Measurements from ENCODE around the gene PGLYRP4. TPM values are rescaled to one million over a fixed set of nuclear protein-coding genes. Genes with fewer than 3 reads are reported as not detected.

The PGLYRP4 gene
- total and polyA plus RNA-seq, 2 donors, result 1.3 to 6.1 TPM

DNA sequence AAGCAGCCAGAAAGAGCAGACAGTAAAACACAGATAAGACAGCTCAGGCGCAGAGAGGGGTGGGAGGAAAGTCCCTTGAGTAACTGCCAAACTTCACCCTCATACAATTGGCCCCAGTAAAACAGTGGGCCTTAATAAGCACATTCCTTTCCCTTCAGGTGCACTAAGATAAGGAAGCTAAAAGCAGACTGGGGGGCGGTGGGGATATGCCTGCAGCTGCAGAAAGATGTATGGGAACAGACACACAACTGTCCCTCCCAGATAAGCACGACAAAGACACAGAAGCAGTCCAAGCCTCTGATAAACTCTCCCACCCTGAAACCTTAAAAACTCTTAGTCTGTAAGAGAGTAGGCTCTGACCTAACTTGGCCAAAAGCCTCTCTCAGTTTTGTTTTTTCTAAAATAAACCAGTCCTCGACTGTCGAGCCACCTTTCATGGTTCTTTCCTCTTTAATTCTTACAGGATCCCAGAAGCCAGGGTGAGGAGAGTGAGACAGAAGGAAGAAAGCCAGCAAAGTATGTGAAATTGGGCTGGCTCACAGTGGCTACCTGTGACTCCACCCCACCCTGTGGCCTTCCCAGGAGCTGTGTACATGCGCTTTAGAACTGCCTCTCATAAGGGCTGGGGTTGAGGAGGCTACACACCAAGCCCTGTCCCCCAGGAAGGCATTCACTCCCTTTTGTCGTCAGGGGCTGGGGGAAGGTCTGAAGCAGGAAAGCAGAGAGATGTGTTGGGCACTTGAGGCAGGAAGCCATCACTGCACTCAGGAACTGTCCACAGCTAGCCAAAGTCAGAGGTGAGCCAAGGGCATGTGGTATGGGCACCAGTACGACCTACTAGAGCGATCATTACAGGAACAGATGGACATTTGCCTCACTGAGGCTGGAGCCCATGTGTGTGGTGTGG lies 4.6 kb downstream of the PGLYRP4 start:
- Histone ChIP-seq H3K27me3 (ENCODE audit: control insufficient read depth in 2 of 2, insufficient read depth in 1 of 2, low read length in 1 of 2) (no peaks in the 10 kb centered on the region), H3K4me1 (ENCODE audit: control insufficient read depth in 2 of 2, insufficient read depth in 2 of 2, low read length in 2 of 2) (peaks cover 7 to 42% of the 10 kb centered on the region in 2 donors), H3K36me3 (ENCODE audit: control insufficient read depth in 2 of 2, insufficient read depth in 2 of 2, low read length in 1 of 2) (no peaks in the 10 kb centered on the region), H3K27ac (ENCODE audit: low read depth in 1 of 2, low read length in 1 of 2) (peak overlapping the region in 1 of 2 donors; percentile 65), H3K9me3 (ENCODE audit: control insufficient read depth in 2 of 2, insufficient read depth in 1 of 2, low read length in 1 of 2) (no peaks in the 10 kb centered on the region), H3K4me3 (ENCODE audit: low read length in 2 of 2) (no peak overlapping the region)
- peak in 1 of 9 donors; percentile 35 for DNase-seq (ENCODE audit: low read depth in 6 of 9, low spot score in 9 of 9)
- 42% methylated on average over 9 of the region's 9 CpGs for WGBS

DNA sequence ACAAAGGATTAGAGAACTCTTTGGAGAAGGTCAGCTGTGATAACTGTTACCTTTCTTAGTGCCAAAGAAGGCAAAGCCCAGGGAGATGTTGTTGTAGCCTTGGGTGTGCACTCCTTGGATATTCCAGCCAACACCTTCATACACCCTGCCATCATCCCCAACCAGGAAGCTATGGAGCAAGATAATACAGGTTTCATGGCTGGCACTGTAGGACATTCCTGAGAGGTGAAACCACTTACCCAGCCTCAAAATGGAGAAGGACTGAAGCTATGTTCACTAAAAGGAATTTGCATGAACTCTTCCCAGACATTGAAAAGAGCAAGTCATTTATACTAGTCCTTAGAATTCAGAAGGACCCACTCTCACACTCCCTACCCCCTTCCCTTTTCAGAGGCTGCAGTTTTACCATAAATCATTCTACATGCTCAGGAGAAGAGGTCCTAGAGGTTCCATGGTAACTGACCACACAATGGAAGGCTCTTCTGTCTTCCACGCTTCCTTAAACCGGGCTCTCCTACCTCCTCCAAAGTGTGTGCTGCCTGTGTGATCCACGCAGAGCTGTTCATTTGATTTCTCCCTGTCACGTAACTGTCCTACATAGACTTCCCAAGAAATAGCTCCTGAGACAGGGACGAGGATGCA lies 5.5 kb downstream of the PGLYRP4 start:
- DNase-seq (ENCODE audit: low read depth in 6 of 9, low spot score in 9 of 9), result no peak
- H3K27ac ChIP-seq (ENCODE audit: low read depth in 1 of 2, low read length in 1 of 2), result peak overlapping the region in 1 of 2 donors; percentile 64
- H3K9me3 ChIP-seq (ENCODE audit: control insufficient read depth in 2 of 2, insufficient read depth in 1 of 2, low read length in 1 of 2), result no peaks in the 10 kb centered on the region
- no peak overlapping the region for H3K4me3 ChIP-seq (ENCODE audit: low read length in 2 of 2)
- 46% methylated on average over 5 of the region's 5 CpGs for WGBS
- H3K27me3 ChIP-seq (ENCODE audit: control insufficient read depth in 2 of 2, insufficient read depth in 1 of 2, low read length in 1 of 2), result no peaks in the 10 kb centered on the region
- H3K36me3 ChIP-seq (ENCODE audit: control insufficient read depth in 2 of 2, insufficient read depth in 2 of 2, low read length in 1 of 2), result no peaks in the 10 kb centered on the region
- peaks cover 7 to 42% of the 10 kb centered on the region in 2 donors for H3K4me1 ChIP-seq (ENCODE audit: control insufficient read depth in 2 of 2, insufficient read depth in 2 of 2, low read length in 2 of 2)

DNA sequence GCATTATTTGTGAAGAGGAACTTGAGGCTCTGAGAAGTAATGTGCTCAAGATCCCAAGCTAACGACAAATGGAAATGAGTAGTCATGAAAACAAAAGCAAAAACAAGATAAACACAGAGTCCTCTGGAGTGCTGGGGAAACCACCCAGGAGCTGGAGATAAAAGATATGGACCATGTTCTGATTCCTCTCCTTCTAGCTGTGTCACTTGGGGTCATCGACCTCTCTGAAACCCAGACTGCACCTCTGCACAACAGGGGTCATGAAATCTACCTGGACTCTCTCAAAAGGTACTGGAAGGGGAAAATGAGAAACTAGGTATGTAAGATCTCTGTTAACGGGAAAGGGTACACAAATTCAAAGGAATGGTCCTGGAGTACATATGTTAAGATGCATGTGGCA lies 6.5 kb downstream of the PGLYRP4 start:
- H3K27ac ChIP-seq (ENCODE audit: low read depth in 1 of 2, low read length in 1 of 2), result no peak overlapping the region
- H3K27me3 ChIP-seq (ENCODE audit: control insufficient read depth in 2 of 2, insufficient read depth in 1 of 2, low read length in 1 of 2), result no peaks in the 10 kb centered on the region
- no peak overlapping the region for H3K4me3 ChIP-seq (ENCODE audit: low read length in 2 of 2)
- no peaks in the 10 kb centered on the region for H3K9me3 ChIP-seq (ENCODE audit: control insufficient read depth in 2 of 2, insufficient read depth in 1 of 2, low read length in 1 of 2)
- 96% methylated on average over 3 of the region's 3 CpGs for WGBS
- H3K4me1 ChIP-seq (ENCODE audit: control insufficient read depth in 2 of 2, insufficient read depth in 2 of 2, low read length in 2 of 2), result peaks cover 7 to 42% of the 10 kb centered on the region in 2 donors
- no peak for DNase-seq (ENCODE audit: low read depth in 6 of 9, low spot score in 9 of 9)
- no peaks in the 10 kb centered on the region for H3K36me3 ChIP-seq (ENCODE audit: control insufficient read depth in 2 of 2, insufficient read depth in 2 of 2, low read length in 1 of 2)

DNA sequence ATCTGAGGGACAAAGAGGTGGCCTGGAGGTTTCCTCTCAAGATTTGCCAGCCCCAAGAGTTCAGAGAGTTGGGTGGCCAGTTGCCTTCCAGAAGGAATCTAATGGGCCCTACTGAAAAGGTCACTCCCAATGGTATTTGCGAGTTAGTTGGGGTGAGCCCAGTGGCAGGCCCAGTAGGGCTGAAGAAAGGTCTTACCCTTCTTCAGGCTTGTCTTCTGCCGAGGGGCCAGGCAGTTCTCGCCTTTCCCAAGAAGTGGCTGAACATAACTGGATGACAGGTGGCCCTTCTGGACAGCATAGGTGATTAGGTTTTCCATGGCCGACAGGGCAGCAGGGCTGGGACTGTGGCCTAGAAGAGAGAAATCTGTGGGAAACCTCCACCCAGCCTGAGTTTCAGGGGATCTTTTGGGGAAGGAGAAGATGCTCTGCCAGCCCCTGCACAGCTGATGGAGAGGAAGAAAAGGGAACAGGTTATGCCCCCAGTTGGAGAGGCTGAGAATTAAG lies 7.2 kb downstream of the PGLYRP4 start:
- over 99% methylated on average over 4 of the region's 4 CpGs for WGBS
- peaks cover 6 to 40% of the 10 kb centered on the region in 2 donors for H3K4me1 ChIP-seq (ENCODE audit: control insufficient read depth in 2 of 2, insufficient read depth in 2 of 2, low read length in 2 of 2)
- H3K9me3 ChIP-seq (ENCODE audit: control insufficient read depth in 2 of 2, insufficient read depth in 1 of 2, low read length in 1 of 2), result no peaks in the 10 kb centered on the region
- DNase-seq (ENCODE audit: low read depth in 6 of 9, low spot score in 9 of 9), result no peak
- H3K36me3 ChIP-seq (ENCODE audit: control insufficient read depth in 2 of 2, insufficient read depth in 2 of 2, low read length in 1 of 2), result no peaks in the 10 kb centered on the region
- no peak overlapping the region for H3K27ac ChIP-seq (ENCODE audit: low read depth in 1 of 2, low read length in 1 of 2)
- H3K27me3 ChIP-seq (ENCODE audit: control insufficient read depth in 2 of 2, insufficient read depth in 1 of 2, low read length in 1 of 2), result no peaks in the 10 kb centered on the region
- no peak overlapping the region for H3K4me3 ChIP-seq (ENCODE audit: low read length in 2 of 2)

DNA sequence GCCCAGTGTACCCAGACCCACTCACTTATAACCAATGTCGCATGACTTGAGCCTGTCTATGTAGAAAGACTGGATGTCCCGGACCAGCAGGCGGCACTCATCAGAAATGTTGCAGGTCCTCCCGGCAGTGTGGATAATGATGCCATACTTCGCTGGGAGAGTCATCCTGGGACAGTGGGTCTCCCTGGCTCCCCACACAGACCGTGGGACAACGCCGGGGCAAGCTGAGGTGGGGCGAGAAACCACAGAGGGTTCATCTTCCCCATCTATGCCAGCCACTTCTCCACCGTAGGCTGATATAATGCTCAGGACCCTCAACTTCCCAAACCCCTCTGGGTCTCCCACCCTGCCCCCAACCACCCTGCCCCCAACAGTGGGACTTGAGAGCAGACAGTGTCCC lies 8.3 kb downstream of the PGLYRP4 start:
- H3K27ac ChIP-seq (ENCODE audit: low read depth in 1 of 2, low read length in 1 of 2), result no peak overlapping the region
- peaks cover 3 to 29% of the 10 kb centered on the region in 2 donors for H3K4me1 ChIP-seq (ENCODE audit: control insufficient read depth in 2 of 2, insufficient read depth in 2 of 2, low read length in 2 of 2)
- no peak for DNase-seq (ENCODE audit: low read depth in 6 of 9, low spot score in 9 of 9)
- H3K4me3 ChIP-seq (ENCODE audit: low read length in 2 of 2), result no peak overlapping the region
- no peaks in the 10 kb centered on the region for H3K27me3 ChIP-seq (ENCODE audit: control insufficient read depth in 2 of 2, insufficient read depth in 1 of 2, low read length in 1 of 2)
- WGBS, result 82% methylated on average over 10 of the region's 10 CpGs
- no peaks in the 10 kb centered on the region for H3K9me3 ChIP-seq (ENCODE audit: control insufficient read depth in 2 of 2, insufficient read depth in 1 of 2, low read length in 1 of 2)
- H3K36me3 ChIP-seq (ENCODE audit: control insufficient read depth in 2 of 2, insufficient read depth in 2 of 2, low read length in 1 of 2), result no peaks in the 10 kb centered on the region

DNA sequence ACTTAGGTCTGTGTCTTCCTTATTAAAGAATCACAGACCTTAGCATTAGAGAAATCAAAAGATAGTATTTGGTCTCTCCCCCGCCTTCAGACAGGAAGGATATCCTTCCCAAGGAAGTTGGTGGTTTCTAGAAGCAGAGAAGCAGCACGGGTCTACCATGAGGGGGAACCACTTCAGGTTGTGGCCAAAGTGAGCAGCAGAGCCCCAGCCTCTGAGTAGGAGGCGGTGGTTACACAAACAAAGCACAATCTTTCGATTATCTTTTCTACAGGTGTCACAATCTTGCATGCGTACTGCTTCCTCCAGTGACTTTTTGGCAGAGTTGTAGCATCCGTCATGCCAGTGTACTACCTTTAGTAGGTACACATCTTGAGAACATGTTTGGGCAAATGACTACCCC lies 8.8 kb downstream of the PGLYRP4 start:
- Histone ChIP-seq H3K9me3 (ENCODE audit: control insufficient read depth in 2 of 2, insufficient read depth in 1 of 2, low read length in 1 of 2) (no peaks in the 10 kb centered on the region), H3K4me1 (ENCODE audit: control insufficient read depth in 2 of 2, insufficient read depth in 2 of 2, low read length in 2 of 2) (peaks cover 3 to 24% of the 10 kb centered on the region in 2 donors), H3K27me3 (ENCODE audit: control insufficient read depth in 2 of 2, insufficient read depth in 1 of 2, low read length in 1 of 2) (no peaks in the 10 kb centered on the region), H3K36me3 (ENCODE audit: control insufficient read depth in 2 of 2, insufficient read depth in 2 of 2, low read length in 1 of 2) (no peaks in the 10 kb centered on the region), H3K4me3 (ENCODE audit: low read length in 2 of 2) (no peak overlapping the region), H3K27ac (ENCODE audit: low read depth in 1 of 2, low read length in 1 of 2) (no peak overlapping the region)
- 5% methylated on average over 6 of the region's 6 CpGs for WGBS
- peak in 2 of 9 donors; percentile 35 to 62 for DNase-seq (ENCODE audit: low read depth in 6 of 9, low spot score in 9 of 9)

DNA sequence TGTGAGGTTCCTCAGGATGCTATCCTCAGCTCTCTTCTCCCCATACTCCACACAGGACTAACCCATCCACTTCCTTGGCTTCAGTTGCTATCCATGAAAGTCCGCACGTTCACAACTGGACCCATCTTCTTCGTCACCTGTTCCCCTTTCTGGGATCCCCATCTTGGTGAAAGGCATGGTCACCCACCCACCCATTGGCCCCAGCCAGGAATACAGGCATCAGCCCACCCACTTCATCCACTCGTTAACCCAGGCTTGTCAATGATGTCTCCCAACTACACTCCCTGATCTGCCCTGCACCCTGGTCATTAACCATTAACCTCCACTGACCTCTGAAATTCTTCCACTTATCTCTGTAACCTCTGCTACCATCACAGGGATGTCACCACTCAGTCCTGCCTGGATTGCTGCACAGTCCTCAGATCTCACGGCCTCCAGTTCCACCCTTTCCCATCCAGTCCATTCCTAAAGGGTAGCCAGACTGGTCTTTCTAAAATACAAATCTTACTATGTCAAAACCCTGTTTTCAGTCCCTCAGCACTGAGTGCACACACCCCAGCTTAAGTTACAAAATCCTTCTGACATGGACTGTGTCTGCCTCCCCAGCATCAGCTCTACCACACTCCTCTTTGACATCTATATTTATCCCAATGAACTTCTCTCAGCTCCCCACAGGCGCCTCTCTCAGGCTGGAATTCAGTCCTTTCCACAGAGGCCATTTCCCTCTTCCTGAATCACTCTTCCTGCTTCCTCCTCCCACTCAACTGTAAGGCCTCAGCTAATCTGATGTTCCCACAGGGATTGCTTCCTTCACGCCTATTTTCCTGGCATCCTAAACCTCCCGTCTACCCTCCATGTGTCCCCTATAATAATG lies 10.4 kb downstream of the PGLYRP4 start:
- WGBS, result 97% methylated on average over 8 of the region's 8 CpGs
- H3K36me3 ChIP-seq (ENCODE audit: control insufficient read depth in 2 of 2, insufficient read depth in 2 of 2, low read length in 1 of 2), result no peaks in the 10 kb centered on the region
- H3K4me3 ChIP-seq (ENCODE audit: low read length in 2 of 2), result no peak overlapping the region
- no peaks in the 10 kb centered on the region for H3K27me3 ChIP-seq (ENCODE audit: control insufficient read depth in 2 of 2, insufficient read depth in 1 of 2, low read length in 1 of 2)
- no peak for DNase-seq (ENCODE audit: low read depth in 6 of 9, low spot score in 9 of 9)
- no peaks in the 10 kb centered on the region for H3K9me3 ChIP-seq (ENCODE audit: control insufficient read depth in 2 of 2, insufficient read depth in 1 of 2, low read length in 1 of 2)
- peaks cover 3 to 8% of the 10 kb centered on the region in 2 donors for H3K4me1 ChIP-seq (ENCODE audit: control insufficient read depth in 2 of 2, insufficient read depth in 2 of 2, low read length in 2 of 2)
- H3K27ac ChIP-seq (ENCODE audit: low read depth in 1 of 2, low read length in 1 of 2), result no peak overlapping the region

DNA sequence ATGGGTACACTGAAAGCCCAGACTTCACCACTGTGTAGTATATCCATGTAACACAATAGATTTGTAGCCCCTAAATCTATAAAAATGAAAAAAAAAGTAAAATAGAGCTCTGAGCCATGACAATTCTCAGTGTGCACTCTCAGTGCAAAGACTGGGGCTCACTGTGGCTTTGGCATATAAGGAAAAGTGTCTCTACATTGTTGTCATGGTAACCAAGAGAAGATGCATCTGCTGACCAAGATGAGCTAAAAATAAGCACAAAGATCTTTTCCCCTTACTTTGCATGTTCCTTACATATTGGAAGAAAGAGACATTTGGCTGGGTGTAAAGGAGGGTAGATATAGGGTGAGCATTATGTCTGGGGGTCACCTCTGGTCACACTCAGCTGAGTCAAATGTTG lies 12.0 kb downstream of the PGLYRP4 start:
- H3K4me3 ChIP-seq (ENCODE audit: low read length in 2 of 2), result no peak overlapping the region
- H3K27ac ChIP-seq (ENCODE audit: low read depth in 1 of 2, low read length in 1 of 2), result no peak overlapping the region
- no peaks in the 10 kb centered on the region for H3K36me3 ChIP-seq (ENCODE audit: control insufficient read depth in 2 of 2, insufficient read depth in 2 of 2, low read length in 1 of 2)
- no peaks in the 10 kb centered on the region for H3K27me3 ChIP-seq (ENCODE audit: control insufficient read depth in 2 of 2, insufficient read depth in 1 of 2, low read length in 1 of 2)
- peaks cover 3 to 5% of the 10 kb centered on the region in 2 donors for H3K4me1 ChIP-seq (ENCODE audit: control insufficient read depth in 2 of 2, insufficient read depth in 2 of 2, low read length in 2 of 2)
- DNase-seq (ENCODE audit: low read depth in 6 of 9, low spot score in 9 of 9), result no peak
- H3K9me3 ChIP-seq (ENCODE audit: control insufficient read depth in 2 of 2, insufficient read depth in 1 of 2, low read length in 1 of 2), result no peaks in the 10 kb centered on the region
